CD14-positive monocyte (primary cell): ENCODE measurements around the gene JCAD. TPM values are rescaled to one million over a fixed set of nuclear protein-coding genes. Genes with fewer than 3 reads are reported as not detected.
A peak's percentile ranks its signal among the peaks of the same experiment; 100 is the strongest.

Source experiments
- DNase-seq, 3 donors: peaks; one replicate each; pipeline ENCODE4 v3.0.0-alpha.2; 2011 to 2022
- H2AFZ ChIP-seq: 2 replicates; pipeline ENCODE4 v1.6.0; 2012; ENCODE audit warnings: mild to moderate bottlenecking, low read depth, low read length, inconsistent platforms; ENCODE audit not compliant: insufficient read depth, poor library complexity, severe bottlenecking
- H3K27ac ChIP-seq, 2 donors: 1 replicate in 1 of 2; 2 replicates in 1 of 2; pipeline ENCODE4 v1.5.1; 2012 to 2013; ENCODE audit warnings: low read length in 2 of 2, control low read depth in 1 of 2, inconsistent platforms in 1 of 2, low read depth in 1 of 2, mild to moderate bottlenecking in 1 of 2
- H3K27me3 ChIP-seq, 2 donors: one replicate each; pipeline versions ENCODE4 v1.6.0 to v1.6.1; 2011 to 2013; ENCODE audit warnings: low read length in 2 of 2; ENCODE audit not compliant: control insufficient read depth in 2 of 2, insufficient read depth in 2 of 2
- H3K36me3 ChIP-seq, 2 donors: replicated peaks in 1 of 2; 1 replicate in 1 of 2; 2 replicates in 1 of 2; pipeline versions ENCODE4 v1.5.1 to v1.6.1; 2012 to 2013; ENCODE audit warnings: low read length in 2 of 2, control low read depth in 1 of 2, inconsistent platforms in 1 of 2, mild to moderate bottlenecking in 1 of 2; ENCODE audit not compliant: insufficient read depth in 2 of 2, control insufficient read depth in 1 of 2
- H3K4me1 ChIP-seq, 2 donors: 1 replicate in 1 of 2; 2 replicates in 1 of 2; pipeline versions ENCODE4 v1.5.1 to v1.6.1; 2012 to 2013; ENCODE audit warnings: low read length in 2 of 2, control low read depth in 1 of 2, inconsistent platforms in 1 of 2, mild to moderate bottlenecking in 1 of 2, moderate library complexity in 1 of 2; ENCODE audit not compliant: insufficient read depth in 2 of 2, control insufficient read depth in 1 of 2
- H3K4me2 ChIP-seq: replicated peaks from 2 replicates; pipeline ENCODE3; 2012; ENCODE audit warnings: low read length, moderate library complexity, mild to moderate bottlenecking; ENCODE audit not compliant: poor library complexity, severe bottlenecking; ENCODE audit errors: extremely low read depth
- H3K4me3 ChIP-seq, 3 experiments: fragments of 200-600 bp in 1 of 3; sonication (generic) in 1 of 3; replicated peaks in 1 of 3; 1 replicate in 2 of 3; 2 replicates in 1 of 3; pipeline ENCODE4 v1.5.1; 2011 to 2013; ENCODE audit warnings: low read length in 3 of 3, mild to moderate bottlenecking in 3 of 3, control low read depth in 2 of 3, low read depth in 2 of 3, inconsistent platforms in 1 of 3, moderate library complexity in 1 of 3
- H3K79me2 ChIP-seq: 2 replicates; pipeline ENCODE4 v1.6.0; 2012; ENCODE audit warnings: mild to moderate bottlenecking, control low read depth, inconsistent platforms, low read length, moderate library complexity; ENCODE audit not compliant: insufficient read depth
- H3K9ac ChIP-seq: 2 replicates; pipeline ENCODE4 v1.6.0; 2017; ENCODE audit warnings: low read length, mild to moderate bottlenecking; ENCODE audit not compliant: insufficient read depth, poor library complexity, severe bottlenecking
- H3K9me3 ChIP-seq, 2 donors: replicated peaks in 1 of 2; 1 replicate in 1 of 2; 2 replicates in 1 of 2; pipeline versions ENCODE4 v1.5.1 to v1.6.1; 2012 to 2013; ENCODE audit warnings: low read length in 2 of 2, control low read depth in 1 of 2; ENCODE audit not compliant: control insufficient read depth in 1 of 2, insufficient read depth in 1 of 2
- H4K20me1 ChIP-seq: 2 replicates; pipeline ENCODE4 v1.6.0; 2012; ENCODE audit warnings: mild to moderate bottlenecking, low read length, control low read depth, moderate library complexity; ENCODE audit not compliant: insufficient read depth
- H3K27ac Mint-ChIP-seq, 7 donors: one replicate each; pipeline ENCODE4 v1.8.0; 2020; ENCODE audit warnings: mild to moderate bottlenecking in 7 of 7, mixed read lengths in 7 of 7, moderate library complexity in 6 of 7, inconsistent platforms in 2 of 7
- H3K27me3 Mint-ChIP-seq, 3 donors: one replicate each; pipeline ENCODE4 v1.8.0; 2021 to 2022; ENCODE audit warnings: low read depth in 3 of 3, mild to moderate bottlenecking in 3 of 3, mixed read lengths in 3 of 3, moderate library complexity in 3 of 3, inconsistent platforms in 1 of 3
- H3K36me3 Mint-ChIP-seq, 2 donors: one replicate each; pipeline ENCODE4 v1.8.0; 2020; ENCODE audit warnings: mixed read lengths in 2 of 2, inconsistent platforms in 1 of 2, mild to moderate bottlenecking in 1 of 2
- H3K4me1 Mint-ChIP-seq: one replicate; pipeline ENCODE4 v1.8.0; 2020; ENCODE audit warnings: mild to moderate bottlenecking, mixed read lengths
- H3K4me3 Mint-ChIP-seq, 2 donors: one replicate each; pipeline ENCODE4 v1.8.0; 2020; ENCODE audit warnings: mild to moderate bottlenecking in 2 of 2, mixed read lengths in 2 of 2, moderate library complexity in 1 of 2
- H3K9me3 Mint-ChIP-seq, 7 donors: one replicate each; pipeline ENCODE4 v1.8.0; 2020 to 2022; ENCODE audit warnings: mixed read lengths in 7 of 7, mild to moderate bottlenecking in 6 of 7, moderate library complexity in 6 of 7, inconsistent platforms in 2 of 7
- WGBS: methylation state at CpG from one replicate; pipeline ENCODE4 v1.1.5; 2013; ENCODE audit warnings: missing lambda C conversion rate; ENCODE audit not compliant: insufficient coverage; 5-methylcytosine and 5-hydroxymethylcytosine counted together
- intact Hi-C, 2 donors: fragments of 100-400 bp; cut with micrococcal nuclease; formaldehyde crosslinking; loops; one replicate each; pipeline versions ENCODE4 v1.15.0 to v1.15.1; 2023
- polyA plus RNA-seq, 3 donors: library from polyadenylated mRNA; depleted of rRNA in 1 of 3; unstranded in 2 of 3; stranded (reverse) in 1 of 3; fragments of 300-500 nt in 2 of 3; fragments of >200 nt in 1 of 3; fragmentation: Illumina TruSeq in 2 of 3; gene quantifications; 1 replicate in 2 of 3; 2 replicates in 1 of 3; pipeline ENCODE4 v1.2.3, GENCODE V29; 2012 to 2021
- TF ChIP-seq, protein P1 (sequence below): fragments of 200-600 bp; IDR thresholded peaks from one replicate; pipeline ENCODE4 v1.8.0; 2022; ENCODE audit warnings: antibody characterized with exemption, mild to moderate bottlenecking

The JCAD gene
- polyA plus RNA-seq, 3 donors, result not detected

GRCh38 chr10:30022590-30022989 lies 36.8 kb downstream of the JCAD start:
- Histone ChIP-seq H3K27me3 (peaks cover 11 to 34% of the 10 kb centered on the region in 2 donors), H3K4me2 (no peak overlapping the region), H2AFZ (no peak overlapping the region), H3K9ac (no peak overlapping the region), H3K27ac (no peak overlapping the region), H3K4me3 (no peak overlapping the region), H3K79me2 (no peaks in the 10 kb centered on the region), H3K9me3 (no peaks in the 10 kb centered on the region), H3K4me1 (peaks cover 11 to 13% of the 10 kb centered on the region in 2 donors), H3K36me3 (no peaks in the 10 kb centered on the region), H4K20me1 (no peaks in the 10 kb centered on the region)
- Mint-ChIP-seq H3K9me3 (peaks cover 0 to 8% (median 2%) of the 10 kb centered on the region in 7 donors), H3K4me3 (no peak overlapping the region), H3K36me3 (no peaks in the 10 kb centered on the region), H3K4me1 (peaks cover 24% of the 10 kb centered on the region), H3K27me3 (peaks cover 28 to 49% (median 38%) of the 10 kb centered on the region in 3 donors), H3K27ac (no peak overlapping the region)
- no peak for DNase-seq
- TF ChIP-seq, protein P1, sequence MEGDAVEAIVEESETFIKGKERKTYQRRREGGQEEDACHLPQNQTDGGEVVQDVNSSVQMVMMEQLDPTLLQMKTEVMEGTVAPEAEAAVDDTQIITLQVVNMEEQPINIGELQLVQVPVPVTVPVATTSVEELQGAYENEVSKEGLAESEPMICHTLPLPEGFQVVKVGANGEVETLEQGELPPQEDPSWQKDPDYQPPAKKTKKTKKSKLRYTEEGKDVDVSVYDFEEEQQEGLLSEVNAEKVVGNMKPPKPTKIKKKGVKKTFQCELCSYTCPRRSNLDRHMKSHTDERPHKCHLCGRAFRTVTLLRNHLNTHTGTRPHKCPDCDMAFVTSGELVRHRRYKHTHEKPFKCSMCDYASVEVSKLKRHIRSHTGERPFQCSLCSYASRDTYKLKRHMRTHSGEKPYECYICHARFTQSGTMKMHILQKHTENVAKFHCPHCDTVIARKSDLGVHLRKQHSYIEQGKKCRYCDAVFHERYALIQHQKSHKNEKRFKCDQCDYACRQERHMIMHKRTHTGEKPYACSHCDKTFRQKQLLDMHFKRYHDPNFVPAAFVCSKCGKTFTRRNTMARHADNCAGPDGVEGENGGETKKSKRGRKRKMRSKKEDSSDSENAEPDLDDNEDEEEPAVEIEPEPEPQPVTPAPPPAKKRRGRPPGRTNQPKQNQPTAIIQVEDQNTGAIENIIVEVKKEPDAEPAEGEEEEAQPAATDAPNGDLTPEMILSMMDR, result no peak
- intact Hi-C loops, result no loop called here
- 97% methylated on average over 4 of the region's 6 CpGs for WGBS

- Histone ChIP-seq H3K4me3 (no peak overlapping the region), H3K4me2 (no peak overlapping the region), H4K20me1 (no peaks in the 10 kb centered on the region), H3K9ac (no peak overlapping the region), H3K79me2 (no peaks in the 10 kb centered on the region), H3K27ac (no peak overlapping the region), H3K27me3 (peaks cover 17 to 19% of the 10 kb centered on the region in 2 donors), H3K36me3 (no peaks in the 10 kb centered on the region), H2AFZ (no peak overlapping the region), H3K9me3 (no peaks in the 10 kb centered on the region), H3K4me1 (no peaks in the 10 kb centered on the region)
- H3K27ac Mint-ChIP-seq, result no peak overlapping the region
- TF ChIP-seq, protein P1, result no peak
- H3K9me3 Mint-ChIP-seq, result peaks cover 0 to 2% (median 0%) of the 10 kb centered on the region in 7 donors
- H3K4me3 Mint-ChIP-seq, result peak overlapping the region in 1 of 2 donors; percentile 51
- no peaks in the 10 kb centered on the region for H3K36me3 Mint-ChIP-seq
- DNase-seq, result no peak
- intact Hi-C loops, result no loop called here
- peaks cover 14 to 33% (median 25%) of the 10 kb centered on the region in 3 donors for H3K27me3 Mint-ChIP-seq
- peaks cover 14% of the 10 kb centered on the region for H3K4me1 Mint-ChIP-seq
These were observed 39.9 kb downstream of the JCAD start for GRCh38 chr10:30019468-30019867.
